ENCODE data around the gene MEIOSIN.

DNA sequence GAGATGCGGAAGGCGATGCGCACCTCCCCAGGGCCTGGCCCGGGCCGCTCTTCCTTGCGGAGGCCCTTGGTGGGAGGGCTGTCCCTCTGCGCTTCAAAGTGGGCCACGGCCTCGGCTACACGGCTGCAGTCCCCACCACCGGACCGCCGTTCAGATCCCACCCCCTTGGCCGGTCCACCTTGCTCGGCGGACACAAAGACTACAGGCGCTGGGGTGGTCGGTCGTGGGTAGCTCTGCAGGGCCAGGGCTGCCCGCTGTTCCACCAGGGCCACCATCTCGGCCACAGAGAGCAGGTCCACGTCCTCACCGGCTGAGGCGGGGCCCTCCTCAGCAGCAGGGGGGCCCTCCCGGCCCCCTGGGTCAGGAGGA lies 20.6 kb upstream of the MEIOSIN start:
- TF ChIP-seq RFX5 (IDR thresholded peaks at IDR 0.05; ENCODE audit: low read depth, low read length) (no peak), EHMT2 (IDR thresholded peaks at IDR 0.05; ENCODE audit: borderline replicate concordance, low read depth, low read length) (no peak), ZFX (CRISPR knock-in tag; IDR thresholded peaks at IDR 0.05; ENCODE audit: low read depth) (no peak), CTCF (CRISPR knock-in tag; IDR thresholded peaks at IDR 0.05) (no peak), MTA3 (CRISPR knock-in tag; IDR thresholded peaks at IDR 0.05) (no peak), MAFF (IDR thresholded peaks at IDR 0.05; ENCODE audit: low read depth, low read length) (no peak), FOXP1 (IDR thresholded peaks at IDR 0.05) (no peak), FOXP1 (CRISPR knock-in tag; IDR thresholded peaks at IDR 0.05) (no peak), ZNF670 (CRISPR knock-in tag; IDR thresholded peaks at IDR 0.05; ENCODE audit: borderline replicate concordance) (no peak)
- TF ChIP-seq, protein P1, sequence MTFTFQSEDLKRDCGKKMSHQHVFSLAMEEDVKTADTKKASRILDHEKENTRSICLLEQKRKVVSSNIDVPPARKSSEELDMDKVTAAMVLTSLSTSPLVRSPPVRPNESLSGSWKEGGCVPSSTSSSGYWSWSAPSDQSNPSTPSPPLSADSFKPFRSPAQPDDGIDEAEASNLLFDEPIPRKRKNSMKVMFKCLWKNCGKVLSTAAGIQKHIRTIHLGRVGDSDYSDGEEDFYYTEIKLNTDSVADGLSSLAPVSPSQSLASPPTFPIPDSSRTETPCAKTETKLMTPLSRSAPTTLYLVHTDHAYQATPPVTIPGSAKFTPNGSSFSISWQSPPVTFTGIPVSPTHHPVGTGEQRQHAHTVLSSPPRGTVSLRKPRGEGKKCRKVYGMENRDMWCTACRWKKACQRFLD (CRISPR knock-in tag; IDR thresholded peaks at IDR 0.05; ENCODE audit: borderline replicate concordance): no peak

All from HepG2 (cell line).